HG03095 (cell line): ENCODE measurements around the gene PEF1.
"Not testable (repeated sequence)": the region's sequence is repeated elsewhere in the genome, so short reads cannot be mapped to it uniquely, and the experiment has no call there.

ENCODE experiments used
- ATAC-seq: cut with Tn5 transposase; IDR thresholded peaks from one replicate; pipeline ENCODE4 v1.9.1; 2021; ENCODE audit warnings: moderate library complexity; ENCODE audit not compliant: unreplicated experiment

PEF1 gene

DNA sequence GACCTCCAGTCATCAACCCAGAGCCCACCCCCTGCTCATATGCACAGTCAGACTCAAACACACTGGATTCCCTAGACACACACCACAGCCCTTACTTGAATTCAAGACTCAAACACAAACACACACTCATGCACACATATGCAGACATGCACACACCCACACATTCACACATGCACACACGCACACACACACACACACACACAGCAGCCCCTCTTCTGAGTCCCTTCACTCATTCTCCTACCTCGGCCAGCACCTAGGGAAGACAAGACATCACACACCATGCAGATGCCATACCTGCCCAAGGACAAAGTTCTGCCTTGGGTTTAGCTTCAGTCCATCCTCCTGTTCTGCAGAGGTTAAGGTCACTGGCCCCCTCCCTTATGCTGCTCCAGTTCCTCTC is 28.7 kb downstream of the PEF1 start:
- ATAC-seq: no peak

GRCh38 chr1:31615414-31615813 is 29.3 kb downstream of the PEF1 start:
- no peak for ATAC-seq

DNA sequence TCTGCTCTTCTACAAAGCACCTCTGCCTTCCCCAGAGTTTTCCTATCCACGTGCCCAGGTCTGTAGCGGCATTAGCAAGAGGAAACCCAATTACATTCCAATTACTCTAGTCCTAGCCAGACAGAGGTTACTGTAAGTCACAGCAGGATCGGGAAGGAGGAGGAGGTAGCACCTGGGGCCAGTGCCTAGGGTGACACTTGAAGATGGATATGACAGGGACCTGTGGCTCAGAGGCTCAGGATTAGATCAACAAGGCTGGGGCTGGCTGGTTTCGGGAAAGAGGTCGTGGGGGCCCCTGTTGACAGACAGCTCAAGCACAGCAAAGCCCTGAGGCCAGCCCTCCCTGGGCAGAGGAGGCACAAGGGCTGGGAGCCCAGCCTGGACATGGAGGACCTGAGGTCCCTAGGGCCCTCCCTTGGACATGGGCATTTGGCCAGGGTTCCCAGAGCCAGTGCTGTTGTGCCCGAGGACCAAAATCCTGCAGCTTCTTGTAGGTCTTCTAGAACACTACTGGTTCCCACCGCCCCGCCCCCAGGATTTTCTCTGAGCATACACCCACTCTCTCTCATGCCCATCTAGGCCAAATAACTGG is 30.2 kb downstream of the PEF1 start:
- ATAC-seq: no peak

DNA sequence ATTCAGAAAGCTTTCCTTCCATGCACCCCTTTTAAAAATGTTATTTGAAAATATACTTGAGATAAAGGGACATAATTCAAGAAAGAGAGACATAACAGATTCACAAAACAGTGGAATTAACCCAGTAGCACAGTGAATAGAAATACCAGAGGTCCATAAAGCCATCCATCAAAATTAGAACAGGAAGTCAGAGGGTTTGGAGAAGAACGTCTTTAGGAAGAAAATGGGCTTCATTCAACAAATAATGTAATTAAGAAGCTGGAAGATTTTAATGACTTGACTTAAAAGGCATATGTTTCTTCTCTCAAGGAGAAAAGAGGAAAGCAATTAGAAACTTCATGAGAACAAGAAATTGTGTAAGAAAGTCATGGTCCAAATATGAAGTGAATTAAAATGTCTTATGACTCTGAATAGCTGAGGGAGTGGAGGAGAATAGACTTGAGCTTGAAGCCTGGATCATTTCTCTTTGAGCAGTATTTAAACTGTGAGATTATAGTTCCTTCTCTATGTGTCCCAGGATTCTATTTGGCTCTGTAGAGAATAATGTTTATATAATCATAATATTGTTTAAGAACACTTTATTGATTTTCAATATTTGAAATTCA is 35.1 kb downstream of the PEF1 start:
- no peak for ATAC-seq

GRCh38 chr1:31607360-31607759 is 37.3 kb downstream of the PEF1 start:
- ATAC-seq: no peak

DNA sequence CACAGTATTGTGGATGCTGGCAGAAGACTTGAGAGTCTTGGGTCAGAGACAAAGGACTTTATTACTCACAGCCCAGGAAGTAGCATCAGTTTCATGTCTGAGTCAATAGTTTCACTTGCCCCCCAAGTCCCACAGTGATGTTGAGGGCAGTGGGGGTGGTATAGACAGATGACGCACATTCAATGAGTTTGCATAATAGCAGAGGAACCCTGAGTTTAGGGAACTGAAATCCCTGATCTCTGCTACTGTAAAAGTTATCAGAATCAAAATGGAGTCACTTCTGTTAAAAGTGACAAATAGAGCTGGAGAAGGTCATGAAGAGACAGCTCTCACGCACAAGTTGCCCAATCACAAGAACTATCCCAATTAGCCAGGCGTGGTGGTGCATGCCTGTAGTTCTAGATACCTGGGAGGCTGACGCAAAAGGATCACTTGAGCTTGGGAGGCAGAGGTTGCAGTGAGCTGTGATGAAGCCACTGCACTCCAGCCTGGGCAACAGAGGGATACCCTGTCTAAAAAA is 38.7 kb downstream of the PEF1 start:
- peak; percentile 95 for ATAC-seq

- no peak for ATAC-seq
Observed at GRCh38 chr1:31602081-31602480, 42.6 kb downstream of the PEF1 start.

DNA sequence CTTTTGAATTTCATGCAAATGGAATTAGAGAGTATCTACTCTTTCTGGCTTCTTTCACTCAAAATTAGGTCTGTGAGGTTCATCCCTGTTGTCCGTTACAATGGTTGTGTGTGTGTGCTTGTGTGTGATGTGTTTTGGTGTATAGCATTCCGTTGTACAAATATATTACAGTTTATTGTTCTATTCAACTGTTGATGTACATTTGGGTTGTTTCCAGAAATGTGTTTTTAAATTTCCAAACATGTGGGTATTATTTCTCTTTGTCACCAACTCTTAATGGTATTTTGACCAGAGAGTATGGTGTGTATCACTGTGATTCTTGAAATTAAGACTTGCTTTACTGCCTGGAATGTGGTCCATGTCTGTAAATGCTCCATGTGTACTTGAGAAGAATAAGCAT is 44.0 kb downstream of the PEF1 start:
- ATAC-seq: no peak

GRCh38 chr1:31598980-31599379 is 45.7 kb downstream of the PEF1 start:
- no peak for ATAC-seq

DNA sequence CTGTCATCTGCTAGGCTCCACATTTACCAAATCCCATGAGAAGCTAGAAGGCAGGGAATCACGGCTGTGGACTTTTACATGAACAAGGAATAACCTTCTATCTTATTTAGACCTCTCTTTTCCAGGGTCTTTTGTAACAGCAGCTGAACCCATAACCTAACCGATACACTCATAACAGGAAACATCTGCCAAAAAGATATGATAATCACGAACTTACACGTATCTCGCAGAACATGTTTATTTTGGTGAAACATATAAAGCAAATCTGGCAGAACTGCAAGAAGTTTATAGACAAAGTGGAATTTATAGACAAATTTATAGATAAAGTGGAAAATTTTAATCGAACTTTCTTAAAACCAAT is 48.0 kb downstream of the PEF1 start:
- ATAC-seq: no peak

- no peak for ATAC-seq
Observed at GRCh38 chr1:31595836-31596736, 48.6 kb downstream of the PEF1 start.

DNA sequence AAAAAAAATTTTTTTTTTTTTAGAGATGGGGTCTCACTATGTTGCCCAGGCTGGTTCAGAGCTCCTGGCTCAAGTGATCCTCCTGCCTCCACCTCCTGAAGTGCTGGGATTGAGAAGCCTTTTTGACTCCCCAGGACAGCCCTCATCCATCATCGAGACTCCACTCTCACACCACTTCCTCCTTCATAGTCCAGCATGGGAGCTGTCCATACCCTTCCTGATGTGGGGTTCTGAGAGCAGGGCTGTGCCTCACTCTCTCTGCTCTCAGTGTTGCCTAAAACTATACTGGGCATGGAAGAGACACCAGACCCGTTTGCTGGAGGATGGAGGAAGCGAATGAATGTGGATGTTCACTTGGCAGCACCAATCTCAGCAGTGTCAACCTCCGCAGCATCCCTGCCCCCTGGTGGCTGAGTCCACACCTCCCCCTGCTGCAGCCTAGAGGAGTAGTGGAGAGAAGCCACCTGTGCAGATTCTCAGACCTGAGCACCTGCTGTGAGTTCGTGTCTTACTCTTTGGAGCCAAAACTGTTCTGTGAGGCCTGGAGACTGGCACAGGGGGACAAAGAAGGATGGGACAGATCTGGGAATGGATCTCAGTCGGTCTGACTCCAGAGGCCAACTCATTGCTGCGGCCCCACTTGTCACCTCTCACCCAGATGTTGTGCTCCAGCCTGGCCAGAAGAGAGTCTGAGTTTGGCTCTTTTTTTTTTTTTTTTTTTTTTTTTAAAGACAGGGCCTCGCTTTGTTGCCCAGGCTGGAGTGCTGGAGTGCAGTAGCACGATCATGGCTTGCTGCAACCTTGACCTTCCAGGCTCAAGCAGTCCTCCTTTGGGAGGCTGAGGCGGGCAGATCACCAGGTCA is 50.7 kb downstream of the PEF1 start:
- ATAC-seq: no peak

DNA sequence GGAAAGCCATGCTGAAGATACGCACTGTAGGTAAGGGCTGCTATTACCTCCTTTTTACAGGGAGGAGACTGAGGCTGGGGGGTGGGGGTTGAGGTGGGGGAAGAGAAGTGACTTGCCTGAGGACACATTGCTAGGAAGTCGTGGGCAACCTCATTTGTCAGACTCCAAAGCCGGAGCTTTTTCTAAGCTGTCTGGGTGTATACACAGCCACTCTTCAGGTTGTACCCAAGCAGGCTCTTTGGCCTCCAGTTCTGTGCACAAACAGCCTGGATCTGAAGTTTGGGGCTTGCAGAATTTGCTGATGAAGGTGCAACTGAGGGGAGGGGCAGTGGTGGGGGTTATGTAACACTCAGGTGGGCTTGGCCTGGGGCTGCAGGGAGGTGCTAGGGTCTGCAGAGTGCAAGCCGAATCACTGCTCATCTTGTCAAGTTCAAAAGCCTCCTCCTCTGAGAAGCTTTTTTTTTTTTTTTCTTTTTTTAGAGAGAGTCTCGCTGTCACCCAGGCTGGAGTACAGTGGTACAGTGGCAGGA is 51.5 kb downstream of the PEF1 start:
- ATAC-seq: no peak

- no peak for ATAC-seq
Observed at GRCh38 chr1:31592132-31592531, 52.5 kb downstream of the PEF1 start.

DNA sequence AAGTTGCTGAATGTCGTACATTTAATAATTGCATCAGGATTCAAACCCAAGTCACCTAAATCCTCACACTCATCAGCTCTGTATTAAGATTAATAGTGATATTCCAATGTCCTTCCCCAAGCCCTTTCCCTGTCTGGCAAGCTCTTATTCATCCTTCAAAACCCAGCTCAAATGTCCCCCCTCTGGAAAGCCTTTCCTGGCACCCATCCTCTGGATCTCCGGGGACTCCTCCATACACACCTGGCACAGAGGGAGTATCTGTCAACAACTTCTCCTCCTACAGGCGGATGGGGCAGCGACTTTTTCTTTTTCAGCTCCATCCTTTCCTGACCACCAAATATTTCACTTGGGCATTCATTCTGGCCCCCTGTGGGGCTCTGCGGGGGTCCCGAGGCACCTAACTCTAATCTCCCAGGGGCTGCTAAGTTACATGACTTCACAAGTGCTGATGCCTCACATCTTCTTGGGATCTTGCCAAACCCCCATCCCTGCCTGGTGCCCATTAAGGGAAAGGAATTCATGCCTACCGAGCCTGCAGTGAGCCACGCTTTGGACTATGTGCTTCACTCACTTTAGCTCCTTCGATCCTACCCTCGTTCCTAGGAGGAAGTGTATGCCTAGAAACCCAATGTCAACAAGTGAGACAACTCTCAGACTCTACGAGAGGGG is 53.1 kb downstream of the PEF1 start:
- no peak for ATAC-seq

DNA sequence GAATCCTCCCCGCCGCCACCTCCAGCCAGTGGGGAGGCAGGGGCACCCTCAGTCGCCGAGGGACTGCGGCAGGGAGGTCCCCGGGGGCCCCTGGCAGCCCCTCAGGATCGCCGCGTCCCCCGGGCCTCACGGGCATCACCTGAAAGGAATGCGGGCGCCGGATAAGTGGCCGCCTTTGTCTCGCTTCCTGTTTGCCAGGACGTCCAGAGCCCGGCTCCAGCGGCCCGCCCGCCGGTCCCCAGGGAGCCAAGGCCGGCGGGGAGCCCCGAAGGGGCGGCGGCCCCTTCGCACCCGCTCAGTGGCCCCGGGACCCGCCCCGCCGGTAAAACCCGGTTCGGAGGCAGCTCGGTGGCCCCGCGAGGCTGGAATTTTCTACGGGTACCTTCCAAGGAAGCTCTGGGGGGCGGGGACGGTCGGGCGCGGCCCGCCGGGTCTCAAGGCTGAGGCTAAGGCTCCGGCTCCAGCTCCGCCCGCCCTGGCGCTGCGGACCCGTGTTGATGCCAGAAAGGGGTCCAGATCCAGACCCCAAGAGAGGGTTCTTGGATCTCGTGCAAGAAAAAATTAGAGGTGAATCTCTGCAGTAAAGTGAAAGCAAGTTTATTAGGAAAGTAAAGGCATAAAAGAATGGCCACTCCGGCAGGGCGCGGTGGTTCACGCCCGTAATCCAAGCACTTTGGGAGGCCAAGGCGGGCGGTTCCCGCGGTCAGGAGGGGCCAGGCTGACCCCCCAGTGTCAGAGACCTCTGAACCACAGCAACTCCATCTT is 55.7 kb downstream of the PEF1 start:
- no peak for ATAC-seq

DNA sequence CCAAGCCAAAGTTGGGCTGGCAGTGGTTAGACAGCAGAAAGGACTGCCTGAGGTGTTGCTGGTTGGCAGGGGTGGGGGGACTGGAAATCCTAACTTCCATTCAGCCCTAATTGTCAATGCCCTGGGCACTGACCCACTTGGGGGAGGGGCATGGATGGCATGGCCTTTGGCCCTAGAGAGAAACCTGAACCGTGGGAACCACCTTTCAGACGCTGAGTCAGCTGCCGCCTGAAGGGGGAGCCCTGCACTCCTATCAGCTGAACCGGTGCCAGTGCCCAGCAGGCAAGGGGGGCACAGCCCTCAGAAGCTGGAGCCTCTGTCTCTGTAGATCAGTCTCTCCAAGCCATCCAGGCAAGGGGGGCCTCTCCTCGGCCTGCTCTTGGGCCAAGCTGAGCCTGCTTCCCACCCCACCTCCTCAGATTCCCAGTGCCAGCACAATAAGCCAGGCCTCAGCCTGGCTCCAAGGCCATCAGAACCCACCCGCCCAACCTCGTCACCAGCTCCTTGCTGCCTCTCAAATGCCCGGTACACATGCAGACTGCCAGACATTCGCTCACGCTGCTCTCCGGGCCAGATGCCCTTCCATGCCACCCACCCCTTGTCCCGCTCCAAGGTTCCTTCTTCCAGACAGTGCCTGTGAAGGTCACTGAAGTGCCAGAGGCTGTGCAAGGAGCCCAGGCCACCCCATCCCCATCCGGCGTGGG is 56.8 kb downstream of the PEF1 start:
- ATAC-seq: no peak

DNA sequence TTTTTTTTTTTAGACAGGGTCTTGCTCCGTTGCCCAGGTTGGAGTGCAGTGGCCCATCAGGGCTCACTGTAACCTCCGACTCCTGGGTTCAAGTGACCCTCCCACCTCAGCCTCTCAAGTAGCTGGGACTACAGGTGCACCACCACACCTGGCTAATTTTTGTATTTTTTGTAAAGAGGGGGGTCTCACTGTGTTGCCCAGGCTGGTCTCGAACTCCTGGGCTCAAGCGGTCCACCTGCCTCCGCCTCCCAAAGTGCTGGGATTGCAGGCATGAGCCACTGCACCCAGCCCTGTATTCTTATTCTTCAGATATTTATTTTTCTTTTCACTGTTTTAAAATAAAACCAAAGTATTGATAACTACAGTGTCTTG is 57.4 kb downstream of the PEF1 start:
- not testable (repeated sequence) for ATAC-seq
